GM21717 (cell line): ENCODE data around the gene TMEM214.

Experiments used
- ATAC-seq: cut with Tn5 transposase; IDR thresholded peaks from one replicate; pipeline ENCODE4 v1.9.1; 2021; ENCODE audit warnings: mild to moderate bottlenecking, moderate library complexity; ENCODE audit not compliant: unreplicated experiment

Gene TMEM214

DNA sequence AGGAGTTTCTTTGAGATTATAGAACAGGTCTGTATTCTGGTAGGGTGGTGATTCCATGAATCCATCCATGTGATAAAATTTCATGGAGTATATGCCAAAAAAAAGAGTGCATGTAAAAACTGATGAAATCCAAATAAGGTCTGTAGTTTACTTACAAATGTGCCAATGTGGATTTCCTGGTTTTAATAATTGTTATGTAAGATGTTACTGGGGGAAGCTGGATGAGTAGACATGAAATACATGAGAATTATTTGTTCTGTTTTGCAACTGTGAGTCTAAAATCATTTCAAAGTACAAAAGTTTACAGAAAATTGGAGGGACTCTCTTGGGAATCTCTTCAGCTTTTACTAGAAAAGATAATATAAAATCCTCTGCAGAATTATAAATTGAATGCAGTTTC is 23.7 kb upstream of the TMEM214 start:
- ATAC-seq: no peak

- no peak for ATAC-seq
Measured at GRCh38 chr2:27009716-27010115, 23.0 kb upstream of the TMEM214 start.

DNA sequence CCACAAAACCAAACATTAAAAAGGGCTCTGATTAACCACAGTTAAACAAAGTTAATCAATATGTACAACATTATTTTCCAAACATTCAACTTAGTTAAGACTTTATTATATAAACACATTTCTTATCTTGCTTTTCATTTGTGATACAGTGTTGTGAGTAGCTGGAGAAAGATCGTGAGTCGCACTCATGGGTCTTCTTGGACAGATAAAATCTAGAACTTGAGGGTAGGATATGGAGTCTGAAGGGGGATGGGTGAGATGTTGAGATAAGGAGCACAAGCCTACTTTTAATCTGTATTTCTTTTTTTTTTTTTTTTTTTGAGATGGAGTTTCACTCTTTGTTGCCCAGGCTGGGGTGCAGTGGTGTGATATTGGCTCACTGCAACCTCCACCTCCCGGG is 22.6 kb upstream of the TMEM214 start:
- ATAC-seq: no peak

GRCh38 chr2:27013738-27014137 is 19.0 kb upstream of the TMEM214 start:
- ATAC-seq: no peak

GRCh38 chr2:27014771-27015433 is 17.9 kb upstream of the TMEM214 start:
- no peak for ATAC-seq

DNA sequence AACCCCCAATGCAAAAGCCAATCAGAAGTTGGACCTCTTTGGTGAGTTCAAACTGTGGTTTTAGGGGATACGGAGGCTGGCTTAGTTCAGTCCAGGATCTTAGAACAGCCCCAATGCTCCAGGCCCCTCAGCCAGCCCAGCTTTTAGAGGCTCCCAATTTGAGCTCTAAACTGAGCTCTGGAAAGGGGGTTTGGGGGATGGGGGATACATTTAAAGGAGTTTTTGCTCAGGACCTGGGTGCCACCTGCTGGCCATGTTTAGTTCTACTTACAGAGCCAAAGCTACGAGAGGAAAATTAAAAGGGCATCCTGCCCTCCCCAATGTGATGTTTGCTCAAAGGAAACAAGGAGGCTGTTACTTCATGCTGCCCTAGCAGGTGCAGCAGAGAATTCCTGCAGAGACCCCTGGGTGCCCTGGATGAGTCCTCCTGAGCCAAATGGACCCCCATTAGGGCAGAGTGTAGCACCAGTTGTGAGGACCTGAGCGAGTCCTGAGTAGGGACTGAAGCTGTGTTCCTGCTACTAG is 15.9 kb upstream of the TMEM214 start:
- no peak for ATAC-seq

DNA sequence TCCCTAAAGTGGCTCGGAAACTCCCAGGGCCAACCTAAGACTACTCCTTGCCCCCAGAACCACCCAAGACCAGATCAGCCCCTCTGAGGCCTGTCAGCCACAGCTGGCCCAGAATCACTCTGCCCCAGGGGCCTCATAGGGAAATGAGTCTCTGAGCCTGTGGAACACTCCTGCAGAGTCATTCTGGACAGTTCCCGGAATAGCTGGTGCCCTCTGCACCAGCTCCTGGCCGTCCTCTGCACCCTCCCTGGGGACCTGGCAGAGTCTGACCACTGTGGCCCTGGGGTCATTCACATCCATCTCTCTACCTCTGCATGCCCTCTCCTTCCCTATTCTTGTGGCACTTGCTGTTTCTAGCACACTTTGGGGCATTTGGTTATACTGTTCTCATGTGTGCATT is 14.6 kb upstream of the TMEM214 start:
- ATAC-seq: no peak

DNA sequence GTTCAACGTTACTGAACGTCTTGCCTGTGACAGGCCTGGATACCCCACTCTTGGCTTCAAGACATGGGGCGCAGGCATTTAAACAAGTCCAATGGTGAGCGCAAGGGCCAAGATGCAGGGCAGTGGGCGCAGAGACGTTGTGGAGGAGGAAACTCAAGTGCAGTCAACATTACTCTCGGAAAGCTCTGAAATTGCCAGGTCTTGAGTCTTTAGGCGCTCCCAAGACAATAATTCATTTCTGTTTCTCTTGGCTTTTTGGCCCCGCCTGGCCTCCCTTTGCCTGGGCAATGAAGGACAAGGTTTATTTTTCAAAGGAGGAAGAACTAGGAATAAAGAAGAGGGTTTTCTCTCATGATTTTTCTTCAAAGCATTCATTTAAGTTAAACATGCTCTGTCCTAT is 13.3 kb upstream of the TMEM214 start:
- ATAC-seq: no peak

GRCh38 chr2:27019931-27020855 is 12.6 kb upstream of the TMEM214 start:
- ATAC-seq: no peak

GRCh38 chr2:27021253-27022049 is 11.3 kb upstream of the TMEM214 start:
- ATAC-seq: no peak

DNA sequence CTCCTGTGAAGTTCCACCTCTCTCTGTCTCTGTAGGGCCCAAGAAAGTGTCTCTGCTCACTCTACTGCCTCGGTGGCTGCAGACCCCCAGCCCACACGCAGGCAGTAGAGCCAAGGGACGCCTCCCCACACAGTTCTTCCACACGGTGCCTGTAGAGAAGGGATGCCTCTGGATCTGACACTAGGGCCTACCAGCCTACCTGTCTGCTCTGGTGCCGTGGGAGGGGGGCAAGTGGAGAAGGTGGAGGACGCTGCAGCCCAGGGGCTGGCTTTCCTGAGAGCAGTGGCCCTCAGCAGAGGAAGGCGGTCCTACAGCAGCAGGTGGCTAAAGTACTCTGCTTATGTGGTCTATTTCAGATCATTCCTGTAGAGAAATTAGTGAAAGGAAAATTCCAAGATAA is 9.0 kb upstream of the TMEM214 start:
- ATAC-seq: no peak

DNA sequence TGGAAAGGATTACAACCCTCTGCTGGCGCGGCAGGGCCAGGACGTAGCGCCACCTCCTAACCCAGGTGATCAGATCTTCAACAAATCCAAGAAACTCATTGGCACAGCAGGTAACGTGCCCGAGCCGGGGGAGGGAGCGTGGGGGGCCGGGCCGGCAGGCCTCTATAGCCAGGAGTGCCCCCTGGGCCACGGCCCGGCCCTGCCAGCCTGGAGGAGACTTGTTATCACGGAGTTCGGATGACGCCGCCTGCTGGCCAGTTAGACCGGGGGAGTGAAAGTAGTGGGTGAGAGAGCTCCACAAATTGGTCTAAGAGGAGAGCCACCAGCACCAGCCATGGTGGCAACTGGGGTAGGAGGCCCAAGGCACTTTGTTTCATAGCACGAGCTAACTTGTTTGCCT is 8.6 kb upstream of the TMEM214 start:
- no peak for ATAC-seq

DNA sequence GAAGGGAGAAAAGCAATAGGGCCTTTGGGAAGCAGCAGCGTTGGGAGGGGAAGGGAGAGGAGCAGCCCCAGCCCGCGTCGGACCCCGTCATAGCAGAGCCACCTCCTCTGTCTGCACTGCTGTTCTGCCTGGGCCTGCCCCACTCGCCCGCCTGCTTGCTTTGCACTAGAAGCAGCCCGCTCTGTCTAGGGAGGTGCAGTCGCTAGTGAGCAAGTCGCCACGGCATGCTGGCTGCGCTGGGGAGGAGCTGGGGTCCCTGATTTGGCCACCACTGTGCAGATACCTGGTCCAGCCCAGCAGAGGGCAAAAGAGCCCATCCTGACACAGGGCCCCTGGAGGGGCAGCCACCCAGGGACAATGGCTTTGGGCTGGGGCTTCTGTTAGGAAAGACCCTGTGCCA is 8.0 kb upstream of the TMEM214 start:
- ATAC-seq: no peak

GRCh38 chr2:27025281-27025800 is 7.4 kb upstream of the TMEM214 start:
- ATAC-seq: no peak

GRCh38 chr2:27025861-27026851 is 6.6 kb upstream of the TMEM214 start:
- ATAC-seq: no peak

DNA sequence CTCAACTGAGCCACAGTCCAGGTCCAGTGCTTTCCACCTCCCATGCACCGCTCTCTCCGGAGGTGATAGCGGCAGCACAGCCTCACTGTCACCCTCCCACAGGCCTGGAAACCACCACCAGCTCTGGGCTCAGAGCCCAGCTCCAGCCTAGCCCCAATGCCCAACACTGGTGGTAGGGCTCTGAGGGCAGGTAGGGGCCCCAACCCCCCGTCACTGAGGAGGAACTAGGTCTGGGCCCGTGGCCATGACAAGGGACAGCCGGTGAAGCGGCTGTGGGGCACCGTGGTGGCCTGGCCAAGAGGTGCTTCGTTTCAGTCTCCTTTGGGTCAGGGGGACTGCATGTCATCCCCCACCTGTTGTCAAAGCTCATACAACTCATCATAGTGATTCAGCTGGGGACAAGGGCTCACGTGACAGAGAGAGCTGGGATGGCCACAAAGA is 5.5 kb upstream of the TMEM214 start:
- no peak for ATAC-seq

GRCh38 chr2:27029051-27029450 is 3.7 kb upstream of the TMEM214 start:
- ATAC-seq: no peak

- ATAC-seq: peak; percentile 6
Measured at GRCh38 chr2:27033253-27033852, 588 bp downstream of the TMEM214 start.

- no peak for ATAC-seq
Measured at GRCh38 chr2:27038012-27038411, 5.2 kb downstream of the TMEM214 start.
